ENCODE results near the gene RPL4. TPM values are rescaled to one million over a fixed set of nuclear protein-coding genes. Genes with fewer than 3 reads are reported as not detected.

The RPL4 gene
- total RNA-seq, 1 donor from 2014 or later = 2,560 TPM

GRCh38 chr15:66491846-66492245 is 12.8 kb downstream of the RPL4 start:
- Mint-ChIP-seq H3K27me3 (ENCODE audit: unreplicated experiment) (no peaks in the 10 kb centered on the region), H3K27ac (ENCODE audit: unreplicated experiment) (no peak overlapping the region), H3K9me3 (ENCODE audit: unreplicated experiment) (no peaks in the 10 kb centered on the region), H3K36me3 (ENCODE audit: unreplicated experiment) (peaks cover 30% of the 10 kb centered on the region), H3K4me3 (ENCODE audit: unreplicated experiment) (no peak overlapping the region), H3K4me1 (ENCODE audit: unreplicated experiment) (peaks cover 3% of the 10 kb centered on the region)
- DNase-seq (ENCODE audit: extremely low spot score, unreplicated experiment) = peak; percentile 34
- no peak for TF ChIP-seq CTCF (IDR thresholded peaks at IDR 0.05)

GRCh38 chr15:66489179-66489791 is 15.4 kb downstream of the RPL4 start:
- H3K4me1 Mint-ChIP-seq (ENCODE audit: unreplicated experiment) = no peaks in the 10 kb centered on the region
- H3K27ac Mint-ChIP-seq (ENCODE audit: unreplicated experiment) = no peak overlapping the region
- TF ChIP-seq CTCF (IDR thresholded peaks at IDR 0.05) = no peak
- no peaks in the 10 kb centered on the region for H3K27me3 Mint-ChIP-seq (ENCODE audit: unreplicated experiment)
- H3K36me3 Mint-ChIP-seq (ENCODE audit: unreplicated experiment) = peaks cover 22% of the 10 kb centered on the region
- H3K9me3 Mint-ChIP-seq (ENCODE audit: unreplicated experiment) = no peaks in the 10 kb centered on the region
- DNase-seq (ENCODE audit: extremely low spot score, unreplicated experiment) = no peak
- no peak overlapping the region for H3K4me3 Mint-ChIP-seq (ENCODE audit: unreplicated experiment)

- TF ChIP-seq CTCF (IDR thresholded peaks at IDR 0.05) = no peak
- Mint-ChIP-seq H3K36me3 (ENCODE audit: unreplicated experiment) (peaks cover 18% of the 10 kb centered on the region), H3K27me3 (ENCODE audit: unreplicated experiment) (no peaks in the 10 kb centered on the region), H3K9me3 (ENCODE audit: unreplicated experiment) (no peaks in the 10 kb centered on the region), H3K4me1 (ENCODE audit: unreplicated experiment) (no peaks in the 10 kb centered on the region), H3K27ac (ENCODE audit: unreplicated experiment) (no peak overlapping the region), H3K4me3 (ENCODE audit: unreplicated experiment) (no peak overlapping the region)
- no peak for DNase-seq (ENCODE audit: extremely low spot score, unreplicated experiment)
These were observed 16.1 kb downstream of the RPL4 start for GRCh38 chr15:66488525-66488924.

GRCh38 chr15:66486887-66487286 is 17.8 kb downstream of the RPL4 start:
- no peak for DNase-seq (ENCODE audit: extremely low spot score, unreplicated experiment)
- peaks cover 18% of the 10 kb centered on the region for H3K36me3 Mint-ChIP-seq (ENCODE audit: unreplicated experiment)
- H3K4me3 Mint-ChIP-seq (ENCODE audit: unreplicated experiment) = no peak overlapping the region
- H3K27ac Mint-ChIP-seq (ENCODE audit: unreplicated experiment) = no peak overlapping the region
- no peaks in the 10 kb centered on the region for H3K9me3 Mint-ChIP-seq (ENCODE audit: unreplicated experiment)
- no peaks in the 10 kb centered on the region for H3K4me1 Mint-ChIP-seq (ENCODE audit: unreplicated experiment)
- H3K27me3 Mint-ChIP-seq (ENCODE audit: unreplicated experiment) = no peaks in the 10 kb centered on the region
- TF ChIP-seq CTCF (IDR thresholded peaks at IDR 0.05) = no peak

GRCh38 chr15:66484539-66485112 is 20.0 kb downstream of the RPL4 start:
- H3K36me3 Mint-ChIP-seq (ENCODE audit: unreplicated experiment) = peaks cover 13% of the 10 kb centered on the region
- DNase-seq (ENCODE audit: extremely low spot score, unreplicated experiment) = no peak
- no peak overlapping the region for H3K4me3 Mint-ChIP-seq (ENCODE audit: unreplicated experiment)
- TF ChIP-seq CTCF (IDR thresholded peaks at IDR 0.05) = no peak
- no peaks in the 10 kb centered on the region for H3K27me3 Mint-ChIP-seq (ENCODE audit: unreplicated experiment)
- H3K9me3 Mint-ChIP-seq (ENCODE audit: unreplicated experiment) = no peaks in the 10 kb centered on the region
- no peak overlapping the region for H3K27ac Mint-ChIP-seq (ENCODE audit: unreplicated experiment)
- H3K4me1 Mint-ChIP-seq (ENCODE audit: unreplicated experiment) = no peaks in the 10 kb centered on the region
